OCI-M2 (cell line): ENCODE data around the gene AFF1.
"Not testable (repeated sequence)": the region's sequence is repeated elsewhere in the genome, so short reads cannot be mapped to it uniquely, and the experiment has no call there.

ENCODE experiments used
- DNase-seq: peaks from one replicate; lab custom pipeline; 2025; ENCODE audit not compliant: unreplicated experiment; lab: John Stamatoyannopoulos, UW

AFF1 gene

GRCh38 chr4:86977621-86978184 lies 42.9 kb downstream of the AFF1 start:
- no peak for DNase-seq

- no peak for DNase-seq
These were observed 43.9 kb downstream of the AFF1 start for GRCh38 chr4:86978709-86979108.

DNA sequence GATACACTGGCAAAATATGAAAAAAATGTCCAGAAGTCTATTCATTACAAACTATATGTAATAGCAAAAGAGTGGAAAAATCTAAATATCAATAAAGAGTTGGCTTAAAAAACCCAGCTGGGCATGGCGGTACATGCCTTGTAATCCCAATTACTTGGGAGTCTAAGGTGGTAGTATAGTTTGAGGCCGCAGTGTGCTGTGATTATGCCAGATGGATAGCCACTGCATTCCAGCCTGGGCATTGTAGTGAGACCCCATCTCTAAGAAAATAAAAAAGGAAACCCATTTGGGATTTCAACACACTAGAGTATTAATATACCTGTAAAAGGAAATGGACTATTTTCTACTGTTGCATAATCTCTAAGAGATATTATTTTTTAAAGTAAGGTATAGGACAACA lies 45.4 kb downstream of the AFF1 start:
- DNase-seq: no peak

GRCh38 chr4:86981789-86982188 lies 47.0 kb downstream of the AFF1 start:
- DNase-seq: no peak

- not testable (repeated sequence) for DNase-seq
These were observed 51.0 kb downstream of the AFF1 start for GRCh38 chr4:86985852-86986251.

DNA sequence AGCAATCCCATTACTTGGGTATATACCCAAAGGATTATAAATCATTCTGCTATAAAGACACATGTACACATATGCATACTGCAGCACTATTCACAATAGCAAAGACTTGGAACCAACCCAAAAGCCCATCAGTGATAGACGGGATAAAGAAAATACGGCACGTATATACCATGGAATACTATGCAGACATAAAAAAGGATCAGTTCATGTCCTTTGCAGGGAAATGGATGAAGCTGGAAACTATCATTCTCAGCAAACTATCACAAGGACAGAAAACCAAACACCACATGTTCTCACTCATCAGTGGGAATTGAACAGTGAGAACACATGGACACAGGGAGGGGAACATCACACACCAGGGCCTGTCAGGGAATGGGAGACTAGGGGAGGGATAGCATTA lies 54.8 kb downstream of the AFF1 start:
- not testable (repeated sequence) for DNase-seq

- DNase-seq: no peak
These were observed 55.7 kb downstream of the AFF1 start for GRCh38 chr4:86990510-86990909.

DNA sequence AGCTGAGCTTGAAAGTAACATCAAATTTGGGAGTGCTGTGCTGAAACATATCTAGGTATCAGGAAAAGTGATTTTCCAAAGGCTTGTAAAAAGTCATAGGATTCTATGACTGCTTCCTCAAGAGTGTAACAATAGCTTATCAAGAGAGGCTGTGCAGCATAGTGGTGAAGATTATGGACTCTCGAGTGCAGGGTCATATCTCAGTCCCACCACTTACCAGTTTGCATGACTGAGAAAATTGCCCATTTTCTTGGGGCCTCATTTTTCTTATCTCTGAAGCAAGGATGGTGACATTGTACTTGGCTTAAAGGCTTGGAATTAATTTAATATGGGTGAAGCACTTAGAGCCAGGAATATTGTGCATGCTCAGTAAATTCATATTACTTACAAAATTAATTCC lies 57.2 kb downstream of the AFF1 start:
- DNase-seq: no peak

DNA sequence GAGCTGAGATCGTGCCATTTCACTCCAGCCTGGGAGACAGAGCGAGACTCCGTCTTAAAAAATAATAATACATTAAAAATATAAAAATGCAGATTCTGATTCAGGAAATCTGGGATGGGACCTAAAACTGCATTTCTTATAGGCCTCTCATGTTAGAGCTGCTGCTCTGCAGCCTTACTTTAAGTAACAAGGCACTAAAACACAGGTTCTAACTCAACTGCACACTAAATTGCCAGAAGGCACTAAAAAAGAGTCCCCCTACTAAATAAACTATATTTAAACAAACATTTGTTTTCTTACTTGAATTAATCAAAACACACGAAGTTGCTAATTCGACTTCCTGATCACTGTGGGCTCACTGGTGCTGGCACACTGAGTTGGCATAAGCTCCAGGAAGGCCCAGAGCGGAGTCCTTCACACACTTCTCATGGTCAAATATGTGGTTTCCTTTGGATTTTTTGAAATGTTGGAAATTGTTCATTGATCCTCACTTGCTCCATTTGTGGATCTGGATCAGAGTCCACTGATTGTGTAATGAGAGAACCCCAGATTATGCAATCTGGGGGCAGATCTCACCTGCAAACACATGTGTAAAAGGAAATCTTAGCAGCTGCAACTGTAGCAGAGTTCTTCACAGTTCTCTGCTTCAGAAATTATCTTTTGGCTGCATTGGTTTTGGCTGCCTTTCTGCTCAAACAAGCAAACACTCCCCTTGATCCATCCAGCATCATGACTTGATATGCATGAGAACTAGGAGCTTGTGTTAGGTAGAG lies 59.3 kb downstream of the AFF1 start:
- no peak for DNase-seq

GRCh38 chr4:86994686-86995085 lies 59.9 kb downstream of the AFF1 start:
- no peak for DNase-seq

DNA sequence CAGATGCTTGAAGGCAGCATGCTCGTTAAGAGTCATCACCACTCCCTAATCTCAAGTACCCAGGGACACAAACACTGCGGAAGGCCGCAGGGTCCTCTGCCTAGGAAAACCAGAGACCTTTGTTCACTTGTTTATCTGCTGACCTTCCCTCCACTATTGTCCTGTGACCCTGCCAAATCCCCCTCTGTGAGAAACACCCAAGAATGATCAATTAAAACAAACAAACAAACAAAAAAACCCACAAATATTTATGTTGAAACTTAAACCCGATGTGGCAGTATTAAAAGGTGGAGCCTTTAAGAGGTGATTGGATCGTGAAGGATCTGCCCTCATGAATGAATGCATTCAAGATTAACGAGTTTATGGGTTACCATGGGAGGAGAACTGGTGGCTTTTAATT lies 61.7 kb downstream of the AFF1 start:
- not testable (repeated sequence) for DNase-seq

DNA sequence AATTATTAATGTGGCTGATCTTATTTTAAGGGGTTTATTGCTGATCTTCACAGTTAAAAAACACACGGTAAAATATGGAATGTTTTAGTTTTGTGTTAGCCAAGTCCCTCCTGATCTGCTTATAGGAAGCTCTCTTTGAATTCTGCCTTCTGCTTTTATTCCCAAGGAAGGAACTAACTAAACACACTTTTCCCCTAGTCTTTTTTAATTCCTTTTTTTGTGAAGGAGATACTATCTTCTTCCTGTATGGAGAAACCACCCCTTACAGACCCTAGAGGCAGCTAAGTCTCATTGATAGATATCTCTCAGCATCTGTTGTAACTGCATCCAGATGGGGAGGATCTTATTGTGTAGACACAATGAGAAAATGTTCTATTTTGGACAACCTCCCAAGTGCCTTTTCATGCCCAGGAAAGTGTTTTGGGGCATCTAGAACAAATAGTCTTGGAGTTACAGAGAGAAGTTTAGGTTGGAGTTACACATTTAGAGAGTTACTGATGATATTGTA lies 64.4 kb downstream of the AFF1 start:
- no peak for DNase-seq

DNA sequence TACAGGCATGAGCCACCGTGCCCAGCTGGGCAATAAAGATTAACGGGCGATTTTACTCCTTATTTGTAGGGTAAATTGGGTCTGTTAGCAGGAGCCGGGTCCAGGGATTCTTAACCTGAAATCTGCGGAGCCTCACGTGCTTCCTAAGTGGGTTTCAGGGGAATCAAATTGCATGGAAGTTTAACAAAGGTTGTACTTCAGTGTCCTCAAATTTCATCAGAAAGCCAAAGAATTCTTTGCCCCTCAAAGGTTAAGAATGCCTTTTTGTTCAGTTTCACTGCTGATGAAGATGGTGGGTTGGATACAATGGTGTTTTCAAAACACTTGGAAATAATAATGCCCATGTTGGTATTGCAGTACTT lies 67.9 kb downstream of the AFF1 start:
- no peak for DNase-seq

GRCh38 chr4:87003266-87003665 lies 68.5 kb downstream of the AFF1 start:
- no peak for DNase-seq

GRCh38 chr4:87005369-87005689 lies 70.5 kb downstream of the AFF1 start:
- DNase-seq: no peak

DNA sequence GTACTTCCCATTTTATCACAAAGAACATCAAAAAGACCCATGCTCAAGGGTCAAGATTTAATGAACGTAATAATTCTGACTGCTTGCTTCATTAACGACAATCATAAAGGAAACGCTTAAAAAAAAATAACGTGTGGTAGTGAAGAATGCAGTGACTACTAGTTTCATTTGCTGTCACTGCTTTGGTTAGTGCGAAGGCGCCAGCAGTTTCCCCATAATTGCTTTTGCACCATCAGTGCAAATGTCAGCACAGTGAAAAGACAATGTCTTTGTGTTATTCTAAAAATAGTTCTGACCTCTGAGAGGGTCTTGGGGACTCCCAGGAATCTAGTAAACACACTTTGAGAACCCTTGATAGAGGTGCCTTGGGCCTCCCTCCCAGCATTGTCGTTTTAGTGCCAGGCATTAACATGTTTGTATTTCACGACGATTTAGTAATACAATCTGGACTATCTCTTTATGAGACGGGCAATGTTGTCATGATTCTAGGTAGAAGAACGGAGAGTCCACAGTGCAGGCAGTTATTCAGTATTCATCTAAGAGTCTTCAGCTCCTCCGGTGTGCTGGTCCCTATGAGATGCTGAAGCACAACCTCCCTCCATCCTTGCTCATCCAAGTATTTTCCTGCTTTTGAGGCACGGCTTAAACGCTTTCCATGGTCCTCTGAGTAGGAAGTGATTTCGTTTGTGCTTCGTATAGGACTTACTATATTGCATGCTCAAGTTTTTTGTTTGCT lies 71.0 kb downstream of the AFF1 start:
- no peak for DNase-seq

DNA sequence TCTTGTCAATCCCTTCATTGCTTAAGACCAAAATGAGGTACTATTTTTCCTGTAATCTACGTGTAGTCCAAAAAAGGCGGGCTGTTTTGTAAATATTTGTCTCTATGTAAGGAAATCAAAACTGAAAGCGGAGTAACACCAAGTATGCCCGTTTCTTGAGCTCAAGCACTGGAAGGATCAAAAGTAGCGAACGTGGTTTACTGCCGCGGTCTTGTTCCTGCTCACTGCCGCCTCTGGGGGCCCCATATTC lies 71.5 kb downstream of the AFF1 start:
- no peak for DNase-seq

- peak; percentile 82 for DNase-seq
These were observed 72.1 kb downstream of the AFF1 start for GRCh38 chr4:87006676-87007527.

DNA sequence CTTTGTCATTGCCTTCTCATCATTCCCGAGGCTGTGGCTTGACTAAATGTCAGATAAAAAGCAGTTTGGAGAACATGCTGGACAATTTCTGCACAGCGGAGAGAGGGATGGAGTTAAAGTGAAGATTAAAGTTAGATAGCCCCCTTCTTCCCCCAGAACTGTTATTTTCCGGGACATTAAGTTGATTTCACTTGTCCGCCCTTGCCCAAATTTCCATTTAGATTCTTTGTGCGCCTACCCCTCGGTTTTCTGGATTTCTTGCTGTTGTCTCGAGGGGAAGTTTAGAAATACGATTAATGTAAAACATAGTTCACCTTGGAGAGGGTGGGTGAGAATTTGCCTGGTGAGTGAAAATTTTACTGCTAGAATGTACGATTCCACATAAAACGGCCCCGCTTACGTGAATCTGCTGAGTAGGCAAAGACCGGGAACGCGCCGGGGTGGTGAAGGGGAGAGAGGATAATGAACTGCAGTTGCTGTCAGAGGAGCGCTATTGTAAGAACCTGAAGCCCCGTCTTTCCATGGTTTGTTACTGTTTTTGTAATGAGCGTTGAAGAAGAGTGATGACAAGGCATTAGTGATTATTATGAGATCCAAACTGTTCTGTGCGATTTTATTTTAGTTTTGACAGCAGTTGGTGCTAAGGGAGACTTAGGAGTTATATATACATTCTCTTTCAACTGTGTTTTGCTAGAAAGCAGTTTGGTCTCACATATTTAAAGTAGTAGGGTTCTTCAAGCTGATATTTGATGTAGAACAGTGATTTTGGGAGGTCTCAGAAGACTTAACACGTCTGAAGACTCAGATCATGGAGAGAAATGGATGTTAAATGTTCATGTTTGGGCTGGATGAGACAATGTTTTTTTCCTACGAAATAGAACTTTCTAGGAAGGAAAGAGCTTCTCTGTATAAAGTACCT lies 73.0 kb downstream of the AFF1 start:
- DNase-seq: no peak

- DNase-seq: no peak
These were observed 74.4 kb downstream of the AFF1 start for GRCh38 chr4:87009095-87009648.
